SKM-1 treated with dmso at 0.1 percent for 144 hours (cell line): ENCODE data around the gene PIP4K2A.
"Not testable (repeated sequence)": the region's sequence is repeated elsewhere in the genome, so short reads cannot be mapped to it uniquely, and the experiment has no call there.

Experiments
- DNase-seq: peaks from one replicate; lab custom pipeline; 2025; ENCODE audit not compliant: unreplicated experiment; lab: John Stamatoyannopoulos, UW

Gene PIP4K2A

DNA sequence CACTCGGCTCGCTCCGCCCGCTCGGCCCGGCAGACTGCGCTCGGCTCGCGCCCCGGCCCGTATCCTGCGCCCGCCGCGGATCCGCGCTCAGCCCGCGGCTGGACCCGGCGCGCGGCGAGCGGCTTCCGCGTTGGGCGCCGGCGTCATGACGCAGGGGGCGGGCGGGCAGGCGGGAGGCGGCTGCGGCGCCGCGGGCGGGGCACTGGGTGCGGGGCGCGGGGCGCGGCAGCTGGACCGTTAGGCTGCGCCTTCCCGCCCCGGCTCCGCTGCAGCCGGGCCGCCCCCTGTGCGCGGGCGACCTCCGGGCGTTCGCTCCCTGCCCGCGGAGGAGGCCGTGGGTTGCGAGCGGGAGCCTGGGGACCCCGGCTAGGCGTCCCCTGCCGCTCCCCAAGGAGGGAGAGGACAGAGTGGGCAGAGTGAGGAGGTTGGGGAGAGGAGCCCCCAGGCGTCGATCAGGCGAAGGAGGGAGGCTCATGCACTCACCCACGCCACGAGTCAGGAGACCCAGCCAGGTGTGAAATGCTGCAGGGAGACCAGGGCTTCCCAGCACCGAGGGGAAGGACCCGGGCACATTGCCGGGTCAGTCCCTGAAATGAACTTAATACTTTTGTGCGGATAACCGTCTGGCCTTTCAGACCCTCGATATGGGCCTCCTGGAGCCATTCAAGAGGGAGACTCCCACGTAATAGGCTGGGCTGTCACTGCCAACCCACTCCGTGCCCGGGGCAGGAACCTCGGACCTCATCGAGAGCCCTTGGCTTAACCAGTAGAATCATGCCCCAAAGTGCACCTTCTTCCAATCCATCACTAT lies at the start of gene PIP4K2A:
PIP4K2A (minus strand) TSS at position 100 of the 811 bp plus-strand sequence. CDS start 252 bp downstream, outside the sequence.
- peak; percentile 8 for DNase-seq

DNA sequence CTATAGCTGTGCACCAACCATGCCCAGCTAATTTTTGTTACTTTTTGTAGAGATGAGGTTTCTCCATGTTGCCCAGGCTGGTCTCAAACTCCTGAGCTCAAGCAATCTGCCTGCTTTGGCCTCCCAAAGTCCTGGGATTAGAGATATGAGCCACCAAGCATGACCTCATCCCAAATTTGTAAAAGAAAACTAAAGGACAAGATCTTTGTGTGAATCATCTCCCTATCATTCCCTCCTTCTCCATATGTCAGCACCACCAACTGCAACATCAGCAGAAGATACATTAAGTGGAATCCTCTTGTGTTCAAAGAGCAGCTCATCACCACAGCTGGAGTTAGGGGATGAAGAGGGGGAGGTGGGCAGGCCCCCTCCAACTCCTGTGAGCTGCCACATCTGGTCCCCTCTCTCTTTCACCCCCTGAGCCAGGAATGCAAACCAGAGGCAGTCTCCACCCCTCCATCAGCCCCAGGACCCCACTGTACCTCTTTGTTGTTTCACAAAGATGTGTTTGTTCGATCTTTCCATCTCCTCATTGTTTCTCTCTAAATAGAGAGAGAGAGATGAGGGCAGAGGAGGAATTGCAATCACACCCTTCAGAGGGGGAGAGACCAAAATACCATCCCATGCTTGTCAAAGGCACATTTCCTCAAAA lies 47.3 kb upstream of the PIP4K2A start:
- no peak for DNase-seq

DNA sequence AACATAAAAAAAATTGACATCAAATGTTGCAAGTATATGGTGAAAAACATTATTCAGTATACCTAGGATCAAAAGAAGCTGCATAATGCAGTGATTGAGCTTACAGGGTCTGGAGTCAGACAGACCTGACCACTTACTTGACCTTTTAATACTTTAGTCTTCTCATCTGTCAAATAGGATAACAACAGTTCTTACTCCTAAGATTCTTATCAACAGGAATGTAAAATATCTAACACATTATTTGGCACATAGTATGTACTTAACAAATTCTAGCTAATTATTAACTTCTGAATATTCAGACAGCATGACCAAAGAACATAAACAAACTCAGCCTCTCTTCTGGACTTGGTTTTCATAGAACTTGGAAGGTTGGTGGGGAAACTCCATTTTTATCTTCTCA lies 45.6 kb upstream of the PIP4K2A start:
- no peak for DNase-seq

DNA sequence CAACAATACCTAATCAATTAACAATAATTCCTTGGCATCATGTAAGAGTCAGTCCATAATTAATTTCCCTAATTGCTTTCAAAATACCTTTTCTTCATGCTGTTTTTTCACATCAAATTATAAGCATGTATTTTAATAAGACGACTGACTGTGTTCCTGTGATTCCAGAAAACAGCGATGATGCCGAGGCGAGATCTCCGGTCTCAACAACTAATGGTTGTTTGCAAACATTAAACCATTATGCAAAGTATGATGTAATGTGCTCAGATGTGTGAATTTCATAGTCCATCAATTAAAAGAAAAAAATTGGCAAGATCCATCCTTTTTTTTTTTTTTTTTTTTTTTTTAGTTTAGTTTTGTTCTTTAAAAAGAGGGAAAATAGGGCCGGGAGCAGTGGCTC lies 44.5 kb upstream of the PIP4K2A start:
- no peak for DNase-seq

DNA sequence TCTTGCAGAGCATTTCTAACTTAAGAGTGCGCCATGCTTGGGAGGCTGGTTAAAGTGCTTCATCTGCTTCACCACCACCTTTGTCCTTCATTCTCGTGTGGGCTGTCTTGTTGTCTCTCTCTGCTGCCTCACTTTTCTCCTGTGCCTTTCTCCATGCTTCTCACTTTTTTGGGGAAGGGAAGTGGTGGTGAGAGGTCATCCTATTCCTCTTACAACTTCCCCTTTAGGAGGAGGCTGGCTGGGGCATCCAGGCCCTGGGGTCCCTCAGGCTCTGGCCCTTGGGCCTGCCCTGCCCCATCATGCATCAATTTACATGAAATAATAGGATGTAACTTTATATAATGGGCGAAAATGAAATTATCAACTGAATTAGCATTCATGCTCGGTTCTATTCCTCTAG lies 39.9 kb upstream of the PIP4K2A start:
- no peak for DNase-seq

DNA sequence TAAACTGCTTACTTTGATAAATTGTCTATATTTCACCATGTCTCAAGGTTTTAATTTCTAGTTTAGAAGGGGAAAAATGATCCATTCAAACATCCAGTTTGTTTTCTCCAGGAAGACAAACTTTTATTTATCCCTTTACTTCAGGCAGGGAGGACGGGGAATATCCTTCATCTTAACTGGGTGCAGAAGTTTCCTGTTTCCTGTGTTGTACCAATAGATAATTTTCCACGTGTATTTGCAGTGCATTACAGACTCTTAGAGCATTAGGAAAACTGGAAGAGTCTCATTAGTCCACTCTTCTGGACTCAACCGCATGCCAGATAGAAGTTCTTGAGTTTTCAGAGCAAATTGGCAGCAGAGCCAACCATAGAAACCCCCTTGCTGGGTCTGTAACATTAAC lies 39.4 kb upstream of the PIP4K2A start:
- no peak for DNase-seq

DNA sequence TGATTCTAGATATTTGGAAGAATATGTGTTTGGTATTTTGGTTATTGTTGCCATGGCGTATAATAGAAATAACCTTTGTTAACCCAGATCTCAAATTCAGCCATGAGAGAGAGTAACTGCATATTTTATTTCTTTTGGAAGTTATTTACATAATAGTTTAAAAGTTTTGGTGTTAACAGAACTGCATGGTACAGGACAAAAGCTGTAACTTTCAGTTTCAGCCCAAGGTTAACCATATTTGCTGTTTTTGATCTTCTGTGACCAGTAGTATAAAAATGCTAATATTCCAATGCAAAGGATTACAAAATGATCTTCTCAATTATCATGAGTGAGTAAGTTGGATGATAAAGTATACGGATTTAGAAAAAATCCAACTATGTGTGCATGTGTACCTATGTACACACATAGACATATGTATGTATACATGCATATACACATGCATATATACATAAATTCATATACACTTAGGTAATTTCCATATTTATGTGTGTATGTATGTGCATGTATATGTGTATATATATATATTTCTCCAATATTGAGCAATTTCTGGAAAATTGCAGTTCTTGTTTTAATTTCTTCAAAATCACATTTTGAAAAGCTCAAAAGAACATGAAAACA lies 38.0 kb upstream of the PIP4K2A start:
- DNase-seq, result no peak

DNA sequence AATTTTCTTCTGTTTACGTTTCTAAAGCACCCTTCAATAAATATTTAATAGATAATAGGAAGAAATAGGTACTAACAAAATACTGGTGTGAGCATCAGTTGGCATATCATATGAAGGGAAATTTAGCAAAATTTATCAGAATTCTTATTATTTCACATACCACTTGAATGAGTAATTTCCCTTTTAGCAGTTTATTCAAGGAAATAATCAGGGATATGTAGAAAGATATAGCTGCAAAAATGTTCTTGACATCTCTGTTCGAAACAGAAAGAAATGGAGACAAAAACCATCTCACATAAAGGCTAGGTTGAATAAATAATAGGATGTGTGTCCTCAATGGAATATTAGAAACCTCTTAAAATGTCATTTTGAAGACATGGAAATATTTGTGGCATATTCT lies 35.8 kb upstream of the PIP4K2A start:
- DNase-seq, result no peak

DNA sequence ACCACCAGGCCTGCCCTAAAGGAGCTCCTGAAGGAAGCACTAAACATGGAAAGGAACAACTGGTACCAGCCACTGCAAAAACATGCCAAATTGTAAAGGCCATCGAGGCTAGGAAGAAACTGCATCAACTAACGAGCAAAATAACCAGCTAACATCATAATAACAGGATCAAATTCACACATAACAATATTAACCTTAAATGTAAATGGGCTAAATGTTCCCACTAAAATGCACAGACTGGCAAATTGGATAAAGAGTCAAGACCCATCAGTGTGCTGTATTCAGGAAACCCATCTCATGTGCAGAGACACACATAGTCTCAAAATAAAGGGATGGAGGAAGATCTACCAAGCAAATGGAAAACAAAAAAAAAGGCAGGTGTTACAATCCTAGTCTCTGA lies 30.5 kb upstream of the PIP4K2A start:
- DNase-seq, result not testable (repeated sequence)

DNA sequence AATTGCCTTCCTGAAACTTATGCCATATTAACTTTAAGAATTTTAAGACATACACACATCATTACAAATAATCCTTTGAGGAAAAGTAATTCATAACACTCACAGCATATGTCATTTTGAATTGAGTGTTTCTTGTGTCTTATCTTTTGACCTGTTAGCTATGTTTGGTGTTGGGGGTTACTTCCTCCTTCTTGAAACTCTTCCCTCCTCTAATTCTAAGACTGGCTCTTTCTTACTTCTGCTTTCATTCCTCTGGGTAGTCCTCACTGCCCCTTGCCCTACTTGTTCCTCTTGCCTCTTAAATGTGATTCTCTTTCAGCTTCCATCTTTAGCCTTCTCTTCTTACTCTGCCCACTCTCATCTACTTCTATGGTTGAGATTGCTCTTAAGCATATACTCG lies 28.3 kb upstream of the PIP4K2A start:
- peak; percentile 84 for DNase-seq

DNA sequence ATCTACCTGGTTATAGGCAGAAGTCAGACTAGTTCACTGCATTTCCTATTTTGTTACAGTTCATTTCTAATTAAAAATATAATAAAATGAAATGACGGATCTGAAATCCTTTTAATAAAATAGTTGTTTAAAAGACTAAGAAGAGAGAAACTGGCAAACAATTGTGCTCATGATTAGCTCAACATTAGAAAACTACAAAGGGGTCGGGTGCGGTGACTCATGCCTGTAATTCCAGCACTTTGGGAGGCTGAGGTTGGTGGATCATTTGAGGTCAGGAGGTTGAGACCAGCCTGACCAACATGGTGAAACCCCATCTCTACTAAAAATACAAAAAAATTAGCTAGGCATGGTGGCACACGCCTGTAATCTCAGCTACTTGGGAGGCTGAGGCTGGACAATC lies 27.3 kb upstream of the PIP4K2A start:
- not testable (repeated sequence) for DNase-seq

DNA sequence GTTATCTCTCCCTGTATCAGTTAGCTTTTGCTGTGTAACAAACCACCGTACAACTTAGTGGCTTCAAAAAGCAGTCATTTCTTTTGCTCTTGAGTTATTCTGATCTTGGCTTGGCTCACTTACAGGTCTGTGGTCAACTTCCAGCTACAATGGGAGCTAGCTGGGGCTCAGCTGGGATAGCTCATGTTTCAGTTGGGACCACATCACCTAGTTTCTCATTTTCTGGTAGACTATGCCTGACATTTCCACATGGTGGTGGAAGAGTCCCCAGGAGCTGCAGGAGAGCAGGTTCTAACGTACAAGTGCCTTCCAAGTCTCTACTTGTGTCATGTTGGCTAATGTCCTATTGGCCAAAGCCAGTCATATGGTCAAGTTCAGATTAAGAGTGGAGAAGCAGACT lies 25.8 kb upstream of the PIP4K2A start:
- DNase-seq, result no peak

DNA sequence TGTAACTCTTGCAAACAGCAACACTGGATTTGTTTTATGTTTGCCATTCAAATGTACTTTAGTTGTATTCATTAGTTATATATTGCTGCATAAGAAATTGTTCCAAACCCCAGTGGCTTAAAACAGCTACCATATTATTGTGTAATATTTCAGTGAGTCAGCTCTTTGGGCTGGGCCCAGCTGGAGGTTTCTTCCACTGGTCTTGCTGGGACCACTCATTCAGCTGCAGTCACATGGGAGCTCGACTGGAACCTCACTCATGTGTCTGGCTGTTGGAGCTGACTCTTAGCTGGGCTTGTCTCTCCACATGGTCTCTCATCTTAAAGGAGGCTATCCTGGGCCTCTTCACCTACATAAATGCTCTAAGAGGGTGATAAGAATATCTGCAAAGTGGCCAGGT lies 23.2 kb upstream of the PIP4K2A start:
- no peak for DNase-seq

DNA sequence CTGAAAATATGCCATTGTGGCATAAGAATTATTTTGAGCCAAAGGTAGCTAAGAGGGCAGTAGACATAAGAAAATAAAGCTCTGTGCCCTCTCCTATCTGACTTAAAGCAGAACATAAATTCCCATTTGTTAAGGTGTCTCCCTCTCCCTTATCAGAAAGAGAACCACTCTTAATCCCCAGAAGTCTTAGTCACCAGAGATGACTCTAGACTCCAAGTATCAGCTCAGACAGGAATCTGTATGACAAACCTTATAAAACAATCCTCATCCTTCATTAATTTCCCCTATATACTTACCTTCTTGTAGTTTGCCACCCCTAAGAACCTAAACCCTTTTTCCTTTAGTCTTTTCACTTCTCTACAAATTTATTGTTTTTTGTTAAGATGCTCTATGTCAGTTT lies 21.8 kb upstream of the PIP4K2A start:
- DNase-seq, result no peak

DNA sequence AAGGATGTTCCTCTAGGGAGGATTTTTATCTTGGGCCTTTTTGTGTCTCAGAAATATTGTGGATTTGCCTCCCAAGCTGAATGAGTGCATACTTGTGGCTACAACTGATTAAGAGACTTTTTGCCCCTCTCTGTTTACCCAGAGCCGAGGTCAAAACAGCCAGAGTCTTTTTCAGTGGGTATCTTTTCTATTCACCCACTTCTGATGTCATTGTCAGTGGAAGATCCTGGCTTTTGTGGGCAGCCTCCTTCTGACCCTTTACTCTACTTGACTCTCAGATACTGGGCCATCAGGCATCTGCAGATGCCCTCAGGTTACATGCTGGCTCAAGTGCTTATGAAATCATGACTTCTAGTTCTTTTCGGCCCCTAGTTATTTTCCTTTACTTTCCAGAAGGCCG lies 19.6 kb upstream of the PIP4K2A start:
- no peak for DNase-seq

DNA sequence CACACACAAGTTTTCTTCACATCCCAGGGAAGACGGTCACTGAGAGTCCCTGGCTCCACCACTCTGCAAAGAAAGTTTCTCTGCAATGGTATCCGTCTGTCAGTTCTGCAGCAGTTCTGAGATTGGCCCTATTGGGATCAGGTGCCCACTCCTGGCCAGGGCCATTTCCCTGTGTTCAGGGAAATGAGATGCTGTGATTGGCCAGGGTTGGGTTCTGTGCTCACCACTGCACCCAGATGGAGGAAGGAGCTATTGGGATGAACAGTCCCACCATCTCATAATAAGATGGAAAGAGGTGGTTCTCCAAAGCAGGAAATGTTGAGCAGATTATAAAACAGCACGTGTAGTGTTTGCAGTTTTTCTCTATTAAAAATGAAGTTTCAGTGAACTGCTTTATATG lies 13.3 kb upstream of the PIP4K2A start:
- no peak for DNase-seq

DNA sequence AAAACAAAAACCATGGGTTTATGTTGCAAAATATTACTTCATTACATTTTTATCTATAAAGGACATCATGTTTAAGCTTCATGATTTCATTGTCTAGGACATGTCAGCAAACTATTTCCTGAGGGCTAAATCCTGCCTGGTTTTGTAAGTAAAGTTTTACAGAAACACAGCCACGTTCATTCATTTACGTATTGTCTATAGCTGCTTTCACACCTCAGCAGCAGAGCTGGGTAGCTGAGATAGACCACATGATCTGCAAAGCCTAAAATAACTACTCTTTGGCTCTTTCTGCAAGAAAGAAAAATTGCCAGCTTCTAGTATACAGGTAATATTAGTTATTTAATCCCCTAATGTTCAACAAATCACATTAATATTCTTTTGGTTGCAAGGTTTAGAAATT lies 12.7 kb upstream of the PIP4K2A start:
- no peak for DNase-seq

DNA sequence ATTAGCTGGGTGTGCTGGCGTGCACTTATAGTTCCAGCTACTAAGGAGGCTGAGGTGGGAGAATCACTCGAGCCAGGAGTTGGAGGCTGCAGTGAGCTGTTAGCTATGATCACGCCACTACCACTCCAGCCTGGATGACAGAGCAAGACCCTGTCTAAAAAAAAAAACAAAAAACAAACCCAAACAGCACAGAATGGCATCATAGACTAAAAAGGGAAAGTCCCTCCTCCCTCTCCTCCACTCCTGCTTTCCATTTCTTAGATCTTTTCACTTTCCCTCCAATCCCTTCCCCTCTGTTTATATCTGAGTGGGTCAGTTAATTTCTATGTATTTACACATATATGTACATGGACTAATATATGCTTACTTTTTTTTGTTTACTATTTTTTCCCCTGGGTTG lies 10.4 kb upstream of the PIP4K2A start:
- no peak for DNase-seq

DNA sequence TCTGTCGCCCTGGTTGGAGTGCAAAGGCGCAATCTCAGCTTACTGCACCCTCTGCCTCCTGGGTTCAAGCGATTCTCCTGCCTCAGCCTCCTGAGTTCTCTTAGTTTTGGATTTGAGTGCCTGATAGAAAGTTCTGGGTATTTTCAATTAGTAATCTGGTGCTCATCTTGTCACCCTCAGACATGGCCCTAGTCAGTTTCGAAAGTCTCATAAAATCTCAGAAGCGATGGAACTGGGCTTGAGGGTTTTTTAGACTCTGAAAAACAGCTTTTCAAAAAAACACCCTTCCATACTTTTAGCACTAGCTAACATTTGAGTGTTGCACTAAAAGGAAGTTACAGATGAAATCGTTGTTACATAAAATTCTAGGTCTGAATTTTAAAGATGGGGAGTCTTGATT lies 9.4 kb upstream of the PIP4K2A start:
- no peak for DNase-seq

DNA sequence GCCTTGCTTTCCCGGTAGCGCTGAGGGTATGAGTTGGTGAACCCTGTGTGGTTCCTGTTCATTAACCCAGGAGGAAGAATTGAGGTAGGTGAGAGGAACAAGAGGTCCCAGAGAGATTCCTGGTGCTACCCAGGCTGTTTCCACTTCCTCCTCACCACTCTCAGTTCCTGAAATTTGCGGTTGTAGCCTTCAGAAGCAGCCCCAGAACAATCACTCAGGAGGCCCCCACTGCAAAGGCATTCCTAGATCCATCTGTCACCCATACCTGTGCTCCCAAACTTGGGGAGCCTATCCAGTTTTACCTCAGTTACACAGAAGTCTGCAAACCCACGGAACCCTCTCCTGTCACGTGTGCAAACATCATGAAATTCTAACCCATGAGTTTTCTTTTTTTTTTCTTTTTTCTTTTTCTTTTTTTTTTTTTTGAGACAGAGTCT lies 9.0 kb upstream of the PIP4K2A start:
- DNase-seq, result peak; percentile 59

DNA sequence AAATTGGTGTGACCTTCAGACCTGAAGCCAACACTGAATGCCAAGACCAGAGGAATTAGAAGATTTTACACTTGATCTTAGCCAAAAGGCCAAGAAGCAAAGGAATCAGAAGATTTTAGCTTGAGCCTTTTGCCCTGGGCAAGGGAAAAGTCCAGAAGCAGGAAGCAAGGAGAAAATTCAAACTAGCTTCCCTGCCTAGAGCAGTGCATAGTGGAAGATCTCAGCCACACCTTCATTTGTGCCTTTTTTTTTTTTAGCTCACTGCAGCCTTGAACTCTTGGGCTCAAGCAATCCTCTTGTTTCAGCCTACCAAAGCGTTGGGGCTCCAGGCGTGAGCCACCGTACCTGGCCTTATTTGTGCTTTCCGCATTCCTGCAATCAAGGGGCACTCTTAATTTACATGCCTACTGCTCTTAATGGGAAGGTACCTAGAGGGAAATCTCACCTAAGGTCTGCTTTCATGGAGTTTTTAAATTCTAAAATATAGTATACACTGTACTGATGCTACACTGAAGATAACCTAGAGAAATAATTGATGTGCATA lies 8.3 kb upstream of the PIP4K2A start:
- no peak for DNase-seq

DNA sequence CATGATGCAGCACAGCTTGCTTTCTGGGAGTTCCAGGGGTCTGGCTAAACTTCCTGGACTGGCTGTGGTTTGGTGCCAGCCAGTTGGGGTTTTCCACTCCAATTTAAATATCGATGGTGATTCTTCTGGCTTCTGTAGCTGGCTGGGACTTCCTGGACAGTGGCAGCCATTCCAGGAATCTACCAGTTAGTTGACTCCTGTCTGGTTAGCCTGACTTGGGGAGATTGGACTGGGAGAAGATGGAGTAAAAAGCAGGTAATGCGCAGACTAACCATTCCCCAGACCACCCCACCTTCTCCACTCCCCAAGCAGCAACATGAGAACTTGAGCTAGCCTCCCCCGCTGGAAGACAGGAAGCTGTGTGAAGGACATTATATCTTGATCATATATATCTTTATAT lies 6.3 kb upstream of the PIP4K2A start:
- DNase-seq, result no peak
